ACHN (cell line): ENCODE data around the gene MARCKS.

Experiments
- DNase-seq: peaks from one replicate; pipeline ENCODE4 v3.0.0-alpha.2; 2015
- in situ Hi-C: cut with HindIII; loops from 2 replicates; pipeline ENCODE4 v1.10.0; 2017; ENCODE audit warnings: low sequenced_read_pairs, low pct_ligation_motif_present, low pct_unique_long_range_greater_than_20kb

MARCKS gene

GRCh38 chr6:113856625-113857555 is at the start of gene MARCKS:
TSS of gene MARCKS (plus strand) at chr6:113857345. CDS start at chr6:113857746, 401 bp downstream.
- peak; percentile 86 for DNase-seq
- in situ Hi-C loops: no loop called here

DNA sequence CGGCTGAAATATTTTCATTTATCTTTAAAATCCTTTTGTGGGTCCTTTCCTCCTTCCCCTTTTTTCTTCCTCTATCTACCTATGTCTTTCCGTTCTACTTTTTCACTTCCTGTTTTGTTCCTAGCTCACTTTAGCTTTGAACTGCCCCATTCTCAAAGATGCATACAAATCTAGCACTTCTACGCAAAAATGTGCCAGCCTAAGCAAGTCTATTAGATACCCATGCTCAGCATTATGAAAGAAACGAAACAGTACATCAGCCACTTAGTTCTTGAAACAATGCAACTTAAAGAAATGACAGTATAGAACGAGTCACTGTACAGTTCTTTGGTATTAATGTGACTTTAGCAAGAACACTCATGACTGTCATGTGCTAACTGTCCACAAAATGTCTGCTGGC is 47.3 kb upstream of the MARCKS start:
- in situ Hi-C loops: no loop called here
- DNase-seq: no peak

DNA sequence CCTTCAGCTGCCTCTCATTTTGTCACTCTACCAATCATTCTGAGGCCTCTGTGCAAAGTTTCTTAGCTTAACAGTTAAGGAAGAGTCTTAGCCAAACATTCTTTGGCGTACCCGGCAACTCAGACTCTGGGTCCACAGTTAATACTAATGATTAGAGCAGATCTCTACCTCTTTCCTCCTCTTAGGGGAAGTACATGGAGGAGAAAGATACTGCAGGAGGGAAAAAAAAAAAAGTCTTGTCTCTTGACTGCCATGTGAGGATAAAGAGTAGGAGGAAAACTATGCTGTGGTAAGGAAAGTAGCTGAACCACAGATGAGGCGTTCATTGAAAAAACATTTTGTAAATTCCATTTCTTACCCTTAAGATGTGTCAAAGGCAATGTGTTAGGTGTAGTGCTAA is 44.0 kb upstream of the MARCKS start:
- peak; percentile 51 for DNase-seq
- in situ Hi-C loops: no loop called here

GRCh38 chr6:113818578-113818977 is 38.6 kb upstream of the MARCKS start:
- DNase-seq: no peak
- in situ Hi-C loops: no loop called here

DNA sequence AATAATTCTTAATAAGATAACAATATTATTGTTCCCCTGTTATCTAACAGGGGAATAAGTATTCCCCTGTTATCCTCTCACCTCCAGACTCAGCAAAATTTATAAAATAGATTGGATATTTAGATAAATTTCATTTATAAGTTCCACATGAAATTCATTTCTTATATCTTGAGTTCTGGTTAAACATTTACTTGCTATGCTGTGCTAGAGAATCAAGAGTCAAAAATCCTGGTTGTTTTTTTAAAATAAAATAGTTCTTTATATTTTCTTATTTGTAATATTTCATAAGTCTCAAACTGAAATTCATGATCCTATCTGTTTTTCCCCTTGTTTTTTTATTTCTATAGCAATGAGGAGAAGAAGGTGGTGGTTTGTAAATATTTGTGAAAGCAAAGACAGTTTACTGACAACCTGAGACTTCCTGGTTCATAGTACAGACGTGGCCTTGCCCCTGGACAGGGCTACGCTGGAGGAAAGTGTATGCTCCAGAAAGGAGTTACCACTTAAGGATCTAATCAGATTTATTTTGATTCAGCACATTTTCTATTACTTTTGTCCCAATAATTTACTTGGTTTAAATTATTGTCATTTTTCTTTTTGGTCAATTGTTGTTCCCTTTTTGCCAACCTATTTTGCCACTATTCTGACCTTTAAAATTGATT is 37.8 kb upstream of the MARCKS start:
- peak; percentile 24 for DNase-seq
- in situ Hi-C loops: no loop called here

DNA sequence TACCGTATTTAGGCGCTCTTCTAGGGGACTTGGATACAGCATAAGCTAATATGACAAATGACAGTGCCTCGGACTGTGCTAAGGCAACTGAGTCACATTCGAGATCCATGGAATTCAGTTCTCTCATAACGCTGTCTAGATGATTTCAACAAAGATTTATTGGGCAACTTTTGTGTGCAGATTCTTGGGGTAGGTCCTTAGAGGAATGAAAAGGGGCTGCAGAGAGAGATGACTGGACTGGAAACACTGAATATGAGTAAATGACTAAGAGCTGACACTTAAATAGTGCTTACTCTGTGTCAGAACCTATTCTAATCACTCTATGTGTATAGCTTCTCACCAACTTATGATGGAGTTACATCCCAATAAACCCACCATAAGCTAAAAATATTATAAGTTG is 36.4 kb upstream of the MARCKS start:
- in situ Hi-C loops: no loop called here
- DNase-seq: no peak

DNA sequence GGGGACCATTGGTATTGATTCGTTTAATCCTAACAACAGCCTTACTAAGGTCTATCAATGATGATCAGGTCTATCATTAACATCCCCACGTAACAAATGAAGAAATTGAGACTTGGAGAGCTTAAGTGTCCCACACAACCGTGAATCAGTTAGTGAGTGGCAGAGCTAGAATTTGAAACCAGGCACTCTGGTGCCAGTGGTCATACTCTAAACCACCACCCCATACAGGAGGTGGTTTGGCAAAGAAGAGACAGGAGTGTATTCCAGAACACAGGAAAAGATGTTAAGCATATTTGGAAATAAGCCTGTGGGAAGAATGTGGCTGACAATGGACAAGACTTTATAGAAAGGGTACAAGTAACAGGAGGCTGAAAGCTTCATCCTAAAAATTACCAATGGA is 35.7 kb upstream of the MARCKS start:
- no peak for DNase-seq
- in situ Hi-C loops: no loop called here

DNA sequence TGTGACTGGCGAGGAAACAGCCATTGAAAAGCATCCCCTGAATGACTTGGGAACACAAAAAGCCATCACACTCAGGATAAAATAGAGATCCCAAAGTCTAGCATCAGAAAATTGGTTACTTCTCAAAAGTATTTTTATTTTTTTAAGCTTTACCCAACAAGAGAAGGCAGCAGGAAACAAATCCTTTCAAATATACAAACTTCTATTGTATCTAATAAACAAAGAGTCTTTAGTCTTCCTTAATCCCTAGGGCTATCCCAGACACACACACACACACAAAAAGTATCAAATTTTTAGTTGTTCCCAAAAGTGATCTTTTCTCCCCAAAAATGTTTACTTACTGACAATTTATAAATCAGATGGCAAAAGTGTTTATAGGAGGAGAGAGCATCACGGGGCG is 33.2 kb upstream of the MARCKS start:
- no peak for DNase-seq
- in situ Hi-C loops: no loop called here

GRCh38 chr6:113824411-113824810 is 32.7 kb upstream of the MARCKS start:
- DNase-seq: no peak
- in situ Hi-C loops: no loop called here

GRCh38 chr6:113824866-113825265 is 32.3 kb upstream of the MARCKS start:
- in situ Hi-C loops: no loop called here
- DNase-seq: no peak

- in situ Hi-C loops: no loop called here
- no peak for DNase-seq
These were observed 31.4 kb upstream of the MARCKS start for GRCh38 chr6:113825781-113826180.

- in situ Hi-C loops: no loop called here
- no peak for DNase-seq
These were observed 28.0 kb upstream of the MARCKS start for GRCh38 chr6:113828984-113829695.

- in situ Hi-C loops: no loop called here
- no peak for DNase-seq
These were observed 27.5 kb upstream of the MARCKS start for GRCh38 chr6:113829696-113830045.

- in situ Hi-C loops: no loop called here
- DNase-seq: no peak
These were observed 27.0 kb upstream of the MARCKS start for GRCh38 chr6:113830140-113830539.

DNA sequence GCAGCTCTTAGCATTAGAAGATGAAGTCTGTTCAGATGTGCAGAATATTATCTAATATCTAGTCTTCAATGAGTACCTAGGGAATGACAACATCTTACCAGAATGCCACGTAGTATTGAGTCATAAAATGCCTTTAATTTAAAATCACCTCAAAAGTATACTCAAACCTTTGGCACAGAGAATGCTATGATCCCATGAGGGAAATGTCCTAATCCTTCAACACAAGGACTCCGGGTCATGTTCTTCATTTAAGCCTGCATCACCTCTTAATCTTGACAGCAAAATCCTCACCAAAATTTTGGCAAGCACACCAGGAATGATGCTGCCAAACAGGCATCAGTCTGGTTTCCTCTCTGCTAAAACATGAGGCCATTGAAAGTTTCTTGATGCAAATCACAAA is 23.6 kb upstream of the MARCKS start:
- DNase-seq: no peak
- in situ Hi-C loops: no loop called here

GRCh38 chr6:113837170-113837569 is 20.0 kb upstream of the MARCKS start:
- in situ Hi-C loops: no loop called here
- DNase-seq: no peak

DNA sequence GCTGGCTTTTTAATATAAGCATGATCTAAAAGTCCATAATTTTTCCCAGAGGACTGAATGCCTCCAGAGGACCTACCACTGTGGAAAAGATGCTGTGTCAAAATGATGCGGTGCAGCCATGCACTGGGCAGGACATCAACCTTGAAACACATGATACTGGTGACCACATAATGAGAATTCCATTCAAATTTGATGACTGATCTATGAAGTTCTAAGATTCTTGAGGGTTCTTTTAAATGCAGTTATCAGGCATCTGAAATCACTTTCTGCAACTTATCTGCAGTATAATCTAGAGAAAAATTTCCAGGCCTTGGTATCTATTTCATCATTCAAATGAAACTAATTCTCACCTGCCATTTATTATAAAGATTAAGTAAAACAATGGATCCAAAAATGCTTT is 15.0 kb upstream of the MARCKS start:
- in situ Hi-C loops: no loop called here
- DNase-seq: peak; percentile 10

DNA sequence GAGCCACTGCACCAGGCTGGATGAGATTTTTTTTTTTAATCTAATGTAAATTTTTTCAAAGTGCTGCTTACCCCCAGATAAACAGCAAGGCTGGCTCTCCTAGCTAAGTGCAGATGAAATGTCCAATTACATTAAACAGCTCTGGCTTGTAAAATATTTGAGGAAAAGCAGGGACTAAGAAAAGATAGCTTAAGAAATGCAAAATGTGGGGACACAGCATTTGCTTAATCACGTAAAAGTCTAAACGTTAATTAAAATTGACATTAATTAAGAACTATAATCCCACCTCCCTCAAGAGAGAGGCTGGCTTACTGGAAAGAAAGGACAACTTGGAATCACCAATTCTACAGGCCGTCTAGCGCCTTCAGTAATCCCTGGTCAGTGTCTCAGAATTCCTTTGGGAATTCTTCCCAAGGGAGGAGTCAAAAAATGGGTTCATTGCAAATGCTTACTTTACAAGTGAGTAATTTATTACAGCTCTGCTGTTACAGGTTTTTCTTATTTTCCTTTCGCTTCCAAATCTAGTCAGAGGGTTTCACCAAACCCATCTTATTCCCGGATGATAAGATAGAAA is 13.6 kb upstream of the MARCKS start:
- in situ Hi-C loops: no loop called here
- no peak for DNase-seq

DNA sequence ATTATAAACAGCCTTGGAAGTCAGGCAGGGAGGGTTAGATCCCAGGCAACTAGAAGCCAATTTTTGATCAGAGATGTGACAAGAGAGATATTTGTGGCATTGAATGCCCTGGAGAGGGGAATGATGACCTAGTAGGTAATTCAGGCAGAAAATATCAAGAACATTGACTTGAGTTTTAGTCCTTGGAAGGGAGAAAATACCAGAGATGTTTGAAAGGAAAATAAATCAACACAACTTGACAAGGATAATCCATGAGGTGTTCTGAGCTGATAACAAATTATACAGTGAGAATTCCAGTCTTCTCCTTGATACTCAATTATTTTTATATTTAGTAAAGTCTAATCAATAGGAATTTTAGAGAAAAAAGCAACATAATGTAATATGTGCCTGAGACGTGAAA is 10.6 kb upstream of the MARCKS start:
- in situ Hi-C loops: no loop called here
- DNase-seq: no peak
